HFF-Myc (cell line): ENCODE measurements around the gene WDR81.

Source experiments
- DNase-seq: peaks from one replicate; pipeline ENCODE4 v3.0.0-alpha.2; 2011; ENCODE audit warnings: low read depth; ENCODE audit errors: extremely low read depth
- H3K4me3 ChIP-seq: replicated peaks from 2 replicates; pipeline ENCODE4 v1.5.1; 2011; ENCODE audit warnings: low read depth, mild to moderate bottlenecking, control low read depth, low read length
- TF ChIP-seq, protein P1 (sequence below): IDR thresholded peaks from 2 replicates; pipeline ENCODE4 v1.5.1; 2012; ENCODE audit warnings: mild to moderate bottlenecking, low read depth, low read length, control low read depth; ENCODE audit errors: missing control alignments

Gene WDR81

DNA sequence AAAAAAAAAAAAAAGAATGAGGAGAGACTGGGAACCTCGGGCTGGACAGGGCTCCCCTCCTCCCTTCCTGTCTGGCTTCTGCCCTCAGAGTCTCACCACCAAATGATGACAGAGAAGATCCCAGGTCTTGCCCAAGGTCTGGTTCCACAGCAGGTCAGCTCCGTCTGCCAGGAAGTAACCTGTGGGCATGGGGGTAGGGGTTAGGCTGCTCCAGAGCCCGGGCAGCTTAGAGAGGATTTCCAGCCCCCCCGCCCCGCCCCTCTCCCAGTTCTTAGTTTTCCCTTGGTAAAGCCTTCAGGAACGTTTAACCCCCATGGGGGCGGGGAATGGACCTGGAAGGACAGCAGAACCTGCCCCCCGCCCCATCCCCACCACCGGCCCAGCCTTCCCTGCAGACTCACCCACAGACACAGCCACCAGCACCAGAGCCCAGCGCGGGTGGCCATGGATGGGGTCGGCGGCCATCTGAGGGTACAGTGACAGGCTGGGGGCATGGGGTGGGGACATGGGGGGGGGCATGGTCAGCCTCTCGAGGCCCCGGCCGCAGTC is 15.0 kb upstream of the WDR81 start:
- no peak for DNase-seq
- TF ChIP-seq, protein P1, sequence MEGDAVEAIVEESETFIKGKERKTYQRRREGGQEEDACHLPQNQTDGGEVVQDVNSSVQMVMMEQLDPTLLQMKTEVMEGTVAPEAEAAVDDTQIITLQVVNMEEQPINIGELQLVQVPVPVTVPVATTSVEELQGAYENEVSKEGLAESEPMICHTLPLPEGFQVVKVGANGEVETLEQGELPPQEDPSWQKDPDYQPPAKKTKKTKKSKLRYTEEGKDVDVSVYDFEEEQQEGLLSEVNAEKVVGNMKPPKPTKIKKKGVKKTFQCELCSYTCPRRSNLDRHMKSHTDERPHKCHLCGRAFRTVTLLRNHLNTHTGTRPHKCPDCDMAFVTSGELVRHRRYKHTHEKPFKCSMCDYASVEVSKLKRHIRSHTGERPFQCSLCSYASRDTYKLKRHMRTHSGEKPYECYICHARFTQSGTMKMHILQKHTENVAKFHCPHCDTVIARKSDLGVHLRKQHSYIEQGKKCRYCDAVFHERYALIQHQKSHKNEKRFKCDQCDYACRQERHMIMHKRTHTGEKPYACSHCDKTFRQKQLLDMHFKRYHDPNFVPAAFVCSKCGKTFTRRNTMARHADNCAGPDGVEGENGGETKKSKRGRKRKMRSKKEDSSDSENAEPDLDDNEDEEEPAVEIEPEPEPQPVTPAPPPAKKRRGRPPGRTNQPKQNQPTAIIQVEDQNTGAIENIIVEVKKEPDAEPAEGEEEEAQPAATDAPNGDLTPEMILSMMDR, result no peak
- peak overlapping the region; percentile 61 for H3K4me3 ChIP-seq

GRCh38 chr17:1709971-1710806 is 14.3 kb upstream of the WDR81 start, which contains the start of gene TLCD2:
Gene TLCD2, minus strand, starts transcription at chr17:1710377. Its CDS starts 135 bp downstream, at chr17:1710242.
- TF ChIP-seq, protein P1, result no peak
- peak within 1 kb of the TSS; percentile 61 for H3K4me3 ChIP-seq
- DNase-seq, result no peak

DNA sequence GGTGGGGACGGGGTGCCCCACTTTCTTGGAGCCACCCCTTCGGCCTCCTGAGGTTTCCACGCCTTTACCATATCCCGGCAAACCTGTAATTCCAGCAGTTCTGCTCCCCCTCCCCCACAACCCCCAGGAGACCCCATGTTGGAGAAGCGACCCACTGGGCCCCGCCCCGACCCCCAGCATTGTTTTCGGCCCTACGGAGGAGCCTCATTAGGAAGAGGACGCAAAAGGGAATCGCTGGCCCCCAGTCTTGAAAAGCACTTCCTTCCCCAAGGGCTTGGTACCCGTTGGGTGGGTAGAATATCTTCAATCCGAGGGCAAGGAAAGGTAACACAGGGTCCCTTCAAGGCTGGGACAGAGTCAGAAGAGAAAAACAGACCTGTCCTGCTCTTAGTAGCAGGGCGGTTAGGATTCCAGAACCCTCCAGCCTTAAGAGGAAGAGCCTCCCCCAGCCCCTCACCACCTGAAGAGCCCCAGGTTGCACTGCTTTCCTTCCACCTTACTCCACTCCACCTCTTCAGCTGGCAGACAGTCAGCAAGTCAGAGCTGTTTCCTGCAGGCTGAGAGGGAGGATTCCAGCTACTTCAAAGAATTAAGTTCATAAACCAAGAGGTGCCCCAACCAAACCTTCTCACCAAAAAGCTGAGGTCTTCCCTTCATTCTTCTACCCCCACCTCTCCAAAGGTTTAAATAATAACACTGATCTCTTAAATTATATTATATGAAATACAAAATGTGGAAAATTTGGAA is 13.5 kb upstream of the WDR81 start:
- TF ChIP-seq, protein P1, result no peak
- peak overlapping the region; percentile 61 for H3K4me3 ChIP-seq
- DNase-seq, result no peak

GRCh38 chr17:1711804-1712203 is 12.7 kb upstream of the WDR81 start:
- no peak for DNase-seq
- TF ChIP-seq, protein P1, result no peak
- H3K4me3 ChIP-seq, result no peak overlapping the region

DNA sequence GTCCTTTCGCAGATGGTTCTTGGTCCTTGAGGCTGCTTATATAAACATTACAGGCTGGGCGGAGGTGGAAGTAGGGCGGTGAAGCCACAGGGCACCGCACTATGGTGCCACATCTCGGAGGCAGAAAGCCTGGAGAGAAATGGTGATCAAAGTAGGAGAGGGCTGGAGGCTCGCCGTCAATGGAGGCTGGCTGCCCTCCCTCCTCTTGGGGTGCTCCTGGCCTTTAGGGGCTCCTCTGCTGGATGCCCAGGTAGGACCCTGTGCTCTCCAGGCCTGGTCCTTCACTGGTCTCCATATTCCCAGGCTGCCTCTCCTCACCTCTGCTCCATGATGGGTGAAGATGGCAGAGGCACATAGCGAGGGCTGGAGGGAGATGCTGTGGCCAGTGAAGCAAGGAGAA is 12.2 kb upstream of the WDR81 start:
- H3K4me3 ChIP-seq, result no peak overlapping the region
- DNase-seq, result no peak
- TF ChIP-seq, protein P1, result no peak

DNA sequence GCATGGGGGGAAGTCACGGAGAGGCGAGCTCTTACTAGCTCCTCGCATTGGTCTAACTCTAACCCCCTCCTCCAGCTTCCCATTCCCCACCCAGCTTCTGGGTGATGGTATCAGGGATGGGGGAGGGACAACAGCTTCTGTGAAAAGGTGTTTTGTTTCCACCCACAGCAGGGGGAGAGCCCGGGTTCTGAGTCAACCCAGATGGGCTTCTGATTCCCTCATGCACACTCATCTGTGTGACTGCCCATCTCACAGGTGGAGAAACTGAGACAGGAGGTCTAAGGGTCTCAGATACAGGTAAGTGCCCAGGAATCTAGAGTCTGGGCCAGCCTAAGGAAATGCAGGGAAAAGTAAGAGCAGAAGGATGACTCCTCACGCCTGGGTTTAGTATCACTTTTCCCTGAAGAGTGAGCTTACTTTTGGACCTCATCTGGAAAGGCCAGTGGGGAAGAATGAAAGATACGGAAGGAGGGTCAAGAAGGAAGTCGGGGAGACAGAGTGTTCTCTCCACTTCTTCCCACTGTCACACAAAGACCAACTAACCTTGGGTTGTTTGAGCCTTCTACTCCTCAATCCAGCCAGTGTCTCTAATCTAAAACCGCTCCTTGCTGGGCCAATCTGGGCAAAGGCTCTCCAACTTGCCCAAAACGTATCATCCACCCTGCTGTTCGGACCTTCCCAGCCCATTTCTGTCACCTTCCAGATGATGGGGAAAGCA is 11.2 kb upstream of the WDR81 start:
- no peak for DNase-seq
- H3K4me3 ChIP-seq, result peak overlapping the region; percentile 74
- TF ChIP-seq, protein P1, result no peak
